AG10803 (cell line): ENCODE data around the gene CTIF.

Experiments used
- DNase-seq: peaks from one replicate; pipeline ENCODE4 v3.0.0; 2010; ENCODE audit warnings: low read depth
- H3K4me3 ChIP-seq: 2 replicates; pipeline ENCODE4 v1.5.1; 2011; ENCODE audit warnings: mild to moderate bottlenecking, low read length, control low read depth
- CTCF ChIP-seq: conservative IDR thresholded peaks from 2 replicates; pipeline ENCODE4 v1.5.1; 2011; ENCODE audit warnings: mild to moderate bottlenecking, low read length, control low read depth, inconsistent platforms

CTIF gene

GRCh38 chr18:48560491-48560890 lies 21.7 kb downstream of the CTIF start:
- no peak for DNase-seq
- no peak for TF ChIP-seq CTCF
- no peak overlapping the region for H3K4me3 ChIP-seq

- no peak overlapping the region for H3K4me3 ChIP-seq
- no peak for DNase-seq
- TF ChIP-seq CTCF = no peak
Observed at GRCh38 chr18:48562075-48562474, 23.2 kb downstream of the CTIF start.

- DNase-seq = peak; percentile 78
- no peak for TF ChIP-seq CTCF
- H3K4me3 ChIP-seq = no peak overlapping the region
Observed at GRCh38 chr18:48563027-48563426, 24.2 kb downstream of the CTIF start.

GRCh38 chr18:48564139-48564538 lies 25.3 kb downstream of the CTIF start:
- DNase-seq = no peak
- TF ChIP-seq CTCF = no peak
- H3K4me3 ChIP-seq = no peak overlapping the region

- no peak for DNase-seq
- TF ChIP-seq CTCF = no peak
- H3K4me3 ChIP-seq = no peak overlapping the region
Observed at GRCh38 chr18:48565105-48565504, 26.3 kb downstream of the CTIF start.

- no peak overlapping the region for H3K4me3 ChIP-seq
- DNase-seq = no peak
- no peak for TF ChIP-seq CTCF
Observed at GRCh38 chr18:48566589-48566988, 27.8 kb downstream of the CTIF start.

- DNase-seq = no peak
- TF ChIP-seq CTCF = no peak
- no peak overlapping the region for H3K4me3 ChIP-seq
Observed at GRCh38 chr18:48567388-48567787, 28.6 kb downstream of the CTIF start.
